Loucy (cell line): ENCODE measurements around the gene NAP1L1.

Source experiments
- H2AFZ ChIP-seq: fragments of 200-600 bp; sonication (generic); 2 replicates; pipeline ENCODE4 v1.6.0; 2016; ENCODE audit warnings: antibody characterized with exemption, mild to moderate bottlenecking, low read length, moderate library complexity
- H3F3A ChIP-seq: fragments of 200-600 bp; 2 replicates; pipeline ENCODE4 v1.6.0; 2016; ENCODE audit warnings: antibody characterized with exemption, low read depth, mild to moderate bottlenecking
- H3K27me3 ChIP-seq: fragments of 200-600 bp; sonication (generic); 2 replicates; pipeline ENCODE4 v1.6.1; 2014; ENCODE audit warnings: low read length, mild to moderate bottlenecking; ENCODE audit not compliant: insufficient read depth, poor library complexity, severe bottlenecking
- H3K36me3 ChIP-seq: fragments of 200-600 bp; sonication (generic); 2 replicates; pipeline ENCODE4 v1.6.1; 2016; ENCODE audit warnings: low read length; ENCODE audit not compliant: insufficient read depth
- H3K4me1 ChIP-seq: fragments of 200-600 bp; sonication (generic); 2 replicates; pipeline ENCODE4 v1.5.1; 2014; ENCODE audit warnings: low read length, mild to moderate bottlenecking; ENCODE audit not compliant: insufficient read depth, poor library complexity, severe bottlenecking
- H3K4me2 ChIP-seq: fragments of 200-600 bp; sonication (generic); 2 replicates; pipeline ENCODE4 v1.6.0; 2014; ENCODE audit warnings: antibody characterized with exemption, low read length, low read depth, mild to moderate bottlenecking; ENCODE audit not compliant: poor library complexity, severe bottlenecking
- H3K4me3 ChIP-seq: fragments of 200-600 bp; sonication (generic); 2 replicates; pipeline ENCODE4 v1.5.1; 2014; ENCODE audit warnings: low read length, mild to moderate bottlenecking, mixed read lengths; ENCODE audit not compliant: poor library complexity, severe bottlenecking
- H3K79me2 ChIP-seq: fragments of 200-600 bp; sonication (generic); 2 replicates; pipeline ENCODE4 v1.6.1; 2014; ENCODE audit warnings: low read length; ENCODE audit not compliant: insufficient read depth
- H3K9ac ChIP-seq: fragments of 200-600 bp; sonication (generic); 2 replicates; pipeline ENCODE4 v1.6.0; 2014; ENCODE audit warnings: mild to moderate bottlenecking, low read depth, low read length, moderate library complexity; ENCODE audit not compliant: poor library complexity, severe bottlenecking
- H3K9me2 ChIP-seq: fragments of 200-600 bp; sonication (generic); replicated peaks from 2 replicates; pipeline ENCODE4 v1.6.1; 2016; ENCODE audit warnings: low read depth, low read length, mixed read lengths
- H3K9me3 ChIP-seq: fragments of 200-600 bp; sonication (generic); 2 replicates; pipeline ENCODE4 v1.6.1; 2014; ENCODE audit warnings: mild to moderate bottlenecking, antibody characterized with exemption, low read length, low read depth; ENCODE audit not compliant: insufficient read depth
- H4K20me1 ChIP-seq: fragments of 200-600 bp; sonication (generic); 2 replicates; pipeline ENCODE4 v1.6.0; 2014; ENCODE audit warnings: antibody characterized with exemption, low read length, mild to moderate bottlenecking; ENCODE audit not compliant: insufficient read depth, poor library complexity, severe bottlenecking
- CTCF ChIP-seq: fragments of 200-600 bp; sonication (generic); conservative IDR thresholded peaks from 2 replicates; pipeline ENCODE4 v1.5.1; 2014; ENCODE audit warnings: mild to moderate bottlenecking, antibody characterized with exemption, low read length
- EZH2phosphoT487 ChIP-seq: fragments of 200-600 bp; IDR thresholded peaks from 2 replicates; pipeline ENCODE4 v1.6.1; 2018; ENCODE audit warnings: antibody characterized with exemption, mild to moderate bottlenecking, moderate library complexity, borderline replicate concordance

NAP1L1 gene

GRCh38 chr12:76020281-76020680, 64.2 kb downstream of the NAP1L1 start:
- H3K4me3 ChIP-seq = peak overlapping the region; percentile 61
- H4K20me1 ChIP-seq = no peaks in the 10 kb centered on the region
- peaks cover 39% of the 10 kb centered on the region for H3K4me1 ChIP-seq
- peak overlapping the region; percentile 73 for H2AFZ ChIP-seq
- H3K9me3 ChIP-seq = no peaks in the 10 kb centered on the region
- H3K9ac ChIP-seq = peak overlapping the region; percentile 74
- peaks cover 17% of the 10 kb centered on the region; the same call in 1 of the 2 replicates for H3F3A ChIP-seq
- H3K9me2 ChIP-seq = no peaks in the 10 kb centered on the region
- peak overlapping the region; percentile 83 for H3K4me2 ChIP-seq
- H3K27me3 ChIP-seq = no peaks in the 10 kb centered on the region
- H3K79me2 ChIP-seq = no peaks in the 10 kb centered on the region
- TF ChIP-seq CTCF (no peak), EZH2phosphoT487 (no peak)
- H3K36me3 ChIP-seq = no peaks in the 10 kb centered on the region

DNA sequence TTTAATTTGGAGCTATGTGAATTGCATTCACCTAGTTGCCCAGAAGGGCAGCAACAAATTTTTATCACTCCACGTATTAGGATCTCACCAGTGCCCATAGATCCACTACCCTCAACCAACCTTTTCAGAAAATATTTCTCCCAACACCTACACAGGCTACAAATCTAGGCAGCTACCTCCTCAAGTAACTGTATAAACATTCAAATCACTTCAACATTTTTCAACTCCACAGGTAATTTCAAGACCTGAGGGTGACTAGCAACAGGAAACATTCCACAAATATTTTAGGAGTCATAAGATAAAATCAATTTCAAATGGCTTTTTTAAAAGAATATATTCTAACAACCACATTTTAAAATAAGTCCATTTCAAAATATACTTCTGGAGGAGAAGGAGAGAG, 65.8 kb downstream of the NAP1L1 start:
- H3K4me3 ChIP-seq = no peak overlapping the region
- TF ChIP-seq CTCF = no peak
- peaks cover 34% of the 10 kb centered on the region for H3K4me1 ChIP-seq
- no peak overlapping the region for H2AFZ ChIP-seq
- peaks cover 17% of the 10 kb centered on the region; the same call in 1 of the 2 replicates for H3F3A ChIP-seq
- no peaks in the 10 kb centered on the region for H3K79me2 ChIP-seq
- no peaks in the 10 kb centered on the region for H3K9me2 ChIP-seq
- no peak overlapping the region for H3K9ac ChIP-seq
- no peaks in the 10 kb centered on the region for H3K36me3 ChIP-seq
- no peak overlapping the region for H3K4me2 ChIP-seq
- no peaks in the 10 kb centered on the region for H4K20me1 ChIP-seq
- H3K27me3 ChIP-seq = no peaks in the 10 kb centered on the region
- no peaks in the 10 kb centered on the region for H3K9me3 ChIP-seq

DNA sequence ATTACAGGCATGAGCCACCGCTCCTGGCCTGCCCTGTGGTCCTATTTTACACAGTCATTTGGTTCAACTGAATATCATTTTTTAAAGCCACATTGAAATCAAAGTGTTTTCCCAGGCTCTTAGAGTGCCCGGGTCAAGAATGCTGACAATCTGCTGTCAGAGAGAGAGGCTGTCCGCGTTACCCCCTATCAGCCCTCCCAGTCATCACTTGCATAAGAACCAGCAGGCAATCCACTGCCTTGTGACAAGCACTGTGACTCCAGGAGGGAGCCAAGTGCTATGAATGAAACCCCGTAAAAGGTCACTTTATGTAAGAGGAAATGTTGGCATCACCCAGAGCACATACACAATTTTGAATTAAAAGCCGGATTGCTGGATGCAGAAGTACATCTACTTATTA, 66.4 kb downstream of the NAP1L1 start:
- Histone ChIP-seq H3K4me1 (peaks cover 34% of the 10 kb centered on the region), H3K79me2 (no peaks in the 10 kb centered on the region), H3K9ac (no peak overlapping the region), H3K9me3 (no peaks in the 10 kb centered on the region), H3K9me2 (no peaks in the 10 kb centered on the region), H3K4me3 (no peak overlapping the region), H3K36me3 (no peaks in the 10 kb centered on the region), H3K4me2 (no peak overlapping the region), H2AFZ (no peak overlapping the region), H3F3A (peaks cover 17% of the 10 kb centered on the region; the same call in 1 of the 2 replicates), H3K27me3 (no peaks in the 10 kb centered on the region), H4K20me1 (no peaks in the 10 kb centered on the region)
- TF ChIP-seq EZH2phosphoT487 (no peak), CTCF (no peak)
